LNCaP clone FGC (cell line): Measurements from ENCODE around the gene EXOSC7.

Source experiments
- DNase-seq: peaks from one replicate; pipeline ENCODE4 v3.0.0-alpha.2; 2011; ENCODE audit warnings: low read depth
- H3K4me3 ChIP-seq: 2 replicates; pipeline ENCODE4 v1.5.1; 2011; ENCODE audit warnings: mild to moderate bottlenecking, low read depth, low read length, control low read depth
- CTCF ChIP-seq: IDR thresholded peaks from 2 replicates; pipeline ENCODE4 v1.5.1; 2012; ENCODE audit warnings: mild to moderate bottlenecking; ENCODE audit not compliant: control insufficient read depth, insufficient read depth; ENCODE audit errors: extremely low read depth

Gene EXOSC7

GRCh38 chr3:44991326-44991725, 15.3 kb downstream of the EXOSC7 start:
- DNase-seq, result no peak
- H3K4me3 ChIP-seq, result no peak overlapping the region
- TF ChIP-seq CTCF, result no peak

GRCh38 chr3:44992555-44993470, 16.8 kb downstream of the EXOSC7 start:
- no peak for DNase-seq
- no peak overlapping the region for H3K4me3 ChIP-seq
- TF ChIP-seq CTCF, result peak; percentile 41

- no peak for TF ChIP-seq CTCF
- no peak overlapping the region for H3K4me3 ChIP-seq
- DNase-seq, result no peak
These were observed 17.6 kb downstream of the EXOSC7 start for GRCh38 chr3:44993471-44994205.

- no peak overlapping the region for H3K4me3 ChIP-seq
- peak; percentile 62 for DNase-seq
- TF ChIP-seq CTCF, result no peak
These were observed 19.2 kb downstream of the EXOSC7 start for GRCh38 chr3:44995142-44995770.

GRCh38 chr3:44996556-44996969, 20.5 kb downstream of the EXOSC7 start:
- no peak overlapping the region for H3K4me3 ChIP-seq

GRCh38 chr3:44999782-45000181, 23.7 kb downstream of the EXOSC7 start:
- DNase-seq, result no peak
- H3K4me3 ChIP-seq, result no peak overlapping the region
- TF ChIP-seq CTCF, result no peak

More at GRCh38 chr3:44996556-44996969, 20.5 kb downstream of the EXOSC7 start:
- DNase-seq, result no peak
- TF ChIP-seq CTCF, result no peak
